Myocyte (in vitro differentiated cells): ENCODE measurements around the gene BANF1. TPM values are rescaled to one million over a fixed set of nuclear protein-coding genes. Genes with fewer than 3 reads are reported as not detected.
"Not testable (repeated sequence)": the region's sequence is repeated elsewhere in the genome, so short reads cannot be mapped to it uniquely, and the experiment has no call there.

Experiments
- DNase-seq: peaks from one replicate; pipeline ENCODE4 v3.0.0-alpha.2; 2012; ENCODE audit warnings: low read depth
- total RNA-seq: library from RNA; depleted of rRNA; stranded (reverse); fragments of >200 nt; gene quantifications from 2 replicates; pipeline ENCODE4 v1.2.3, GENCODE V29; 2014

Gene BANF1
- total RNA-seq, 1 donor from 2014 or later, result 67.2 TPM

- DNase-seq, result no peak
Measured at GRCh38 chr11:65978391-65979238, 23.7 kb upstream of the BANF1 start.

GRCh38 chr11:65979261-65979759 lies 23.0 kb upstream of the BANF1 start:
- no peak for DNase-seq

GRCh38 chr11:65981101-65981740 lies 21.1 kb upstream of the BANF1 start:
- no peak for DNase-seq

GRCh38 chr11:65981972-65982823 lies 20.1 kb upstream of the BANF1 start:
- DNase-seq, result no peak

GRCh38 chr11:65982824-65983588 lies 19.3 kb upstream of the BANF1 start:
- DNase-seq, result no peak

- no peak for DNase-seq
Measured at GRCh38 chr11:65983589-65983987, 18.7 kb upstream of the BANF1 start.

- no peak for DNase-seq
Measured at GRCh38 chr11:65987336-65987735, 15.0 kb upstream of the BANF1 start.

GRCh38 chr11:65988791-65989592 lies 13.3 kb upstream of the BANF1 start:
- DNase-seq, result peak; percentile 96

GRCh38 chr11:65992056-65992455 lies 10.2 kb upstream of the BANF1 start:
- no peak for DNase-seq

- DNase-seq, result no peak
Measured at GRCh38 chr11:65997286-65997685, 5.0 kb upstream of the BANF1 start.

GRCh38 chr11:66002648-66003225 lies 434 bp downstream of the BANF1 start:
- peak; percentile 82 for DNase-seq

- DNase-seq, result no peak
Measured at GRCh38 chr11:66003291-66003690, 988 bp downstream of the BANF1 start.

- no peak for DNase-seq
Measured at GRCh38 chr11:66004186-66004585, 1.9 kb downstream of the BANF1 start.

GRCh38 chr11:66006134-66006890 lies 4.0 kb downstream of the BANF1 start:
- DNase-seq, result no peak

- peak; percentile 57 for DNase-seq
Measured at GRCh38 chr11:66006891-66007176, 4.5 kb downstream of the BANF1 start.

GRCh38 chr11:66007201-66007634 lies 4.9 kb downstream of the BANF1 start:
- peak; percentile 56 for DNase-seq

- no peak for DNase-seq
Measured at GRCh38 chr11:66008095-66008467, 5.8 kb downstream of the BANF1 start.

GRCh38 chr11:66008468-66009101 lies 6.3 kb downstream of the BANF1 start:
- peak; percentile 90 for DNase-seq

GRCh38 chr11:66010036-66010435 lies 7.7 kb downstream of the BANF1 start:
- not testable (repeated sequence) for DNase-seq
